Limb (tissue), 2 donors: Measurements from ENCODE around the gene CDH23.
A peak's percentile ranks its signal among the peaks of the same experiment; 100 is the strongest.

Experiments used
- DNase-seq, 2 donors: peaks; one replicate each; pipeline ENCODE4 v3.0.0-alpha.2; 2016; ENCODE audit errors: extremely low spot score in 2 of 2

CDH23 gene

DNA sequence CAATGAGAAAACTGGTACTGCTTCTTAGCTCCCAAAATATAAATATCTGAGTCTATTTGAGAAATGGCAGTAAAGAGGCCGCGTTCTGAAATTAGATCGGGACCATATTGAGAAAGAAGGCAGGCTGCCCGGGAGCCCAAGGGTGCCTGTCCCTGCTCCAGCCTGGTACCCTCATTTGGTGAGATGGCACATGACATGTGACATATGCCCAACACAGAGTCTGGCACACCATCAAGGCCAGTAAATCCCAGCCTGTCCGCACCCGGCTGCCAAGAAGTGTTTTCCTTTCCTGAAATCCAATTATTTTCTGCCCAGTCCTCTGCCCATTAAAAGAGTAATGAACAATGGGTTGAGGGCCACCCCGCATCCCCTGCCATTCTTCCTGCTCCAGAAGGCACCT is 66.4 kb downstream of the CDH23 start:
- no peak for DNase-seq

DNA sequence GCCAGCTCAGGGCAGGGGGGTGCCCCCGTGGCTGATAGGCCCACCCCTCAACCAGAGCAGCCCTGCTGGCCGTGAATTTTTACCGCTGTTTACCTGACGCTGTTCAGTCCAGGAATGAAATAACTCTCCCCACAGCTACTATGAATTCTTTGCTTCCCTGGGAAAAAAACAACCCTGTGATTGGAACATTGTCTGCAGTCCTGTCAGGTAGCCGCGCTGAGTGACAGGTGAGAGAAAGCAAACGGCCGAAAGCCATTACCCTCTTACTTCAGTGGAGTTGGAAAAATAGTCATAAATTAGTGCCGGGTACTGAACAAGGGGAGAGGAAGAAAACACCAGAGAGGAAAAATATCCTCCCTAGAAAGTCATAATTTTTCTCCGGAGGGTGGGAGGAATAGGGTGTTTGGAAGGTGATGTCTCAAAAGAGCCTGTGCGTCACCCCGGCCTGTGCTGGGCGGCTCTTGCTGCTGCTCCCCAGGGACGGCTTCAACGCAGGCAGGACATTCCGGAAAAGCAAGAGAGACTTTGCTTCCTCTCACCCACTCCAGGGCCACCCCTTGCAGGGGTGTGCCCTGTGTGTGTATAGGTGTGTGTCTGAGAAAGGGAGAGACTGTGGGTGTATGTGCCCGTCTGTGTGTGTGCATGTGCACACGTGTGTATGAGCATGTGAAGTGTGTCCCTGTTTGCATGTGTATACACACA is 69.0 kb downstream of the CDH23 start:
- no peak for DNase-seq

DNA sequence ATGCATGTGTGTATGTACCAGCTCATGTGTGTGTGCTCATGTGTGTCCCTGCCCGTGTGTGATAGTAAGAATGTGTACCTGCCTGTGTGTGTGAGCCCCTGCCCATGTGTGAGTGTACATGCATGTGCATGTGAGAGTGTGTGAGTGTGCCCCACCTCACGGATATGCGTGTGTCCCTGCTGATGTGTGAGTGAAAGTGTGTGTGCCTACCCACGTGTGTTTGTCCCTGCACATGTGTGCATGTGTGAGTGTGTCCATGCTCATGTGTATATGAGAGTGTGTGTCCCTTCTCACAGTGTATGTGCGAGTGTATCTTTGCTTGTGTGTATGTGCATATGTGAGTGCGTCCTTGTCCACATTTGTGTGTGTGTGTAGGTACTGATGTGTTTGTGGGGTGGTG is 69.6 kb downstream of the CDH23 start:
- no peak for DNase-seq

DNA sequence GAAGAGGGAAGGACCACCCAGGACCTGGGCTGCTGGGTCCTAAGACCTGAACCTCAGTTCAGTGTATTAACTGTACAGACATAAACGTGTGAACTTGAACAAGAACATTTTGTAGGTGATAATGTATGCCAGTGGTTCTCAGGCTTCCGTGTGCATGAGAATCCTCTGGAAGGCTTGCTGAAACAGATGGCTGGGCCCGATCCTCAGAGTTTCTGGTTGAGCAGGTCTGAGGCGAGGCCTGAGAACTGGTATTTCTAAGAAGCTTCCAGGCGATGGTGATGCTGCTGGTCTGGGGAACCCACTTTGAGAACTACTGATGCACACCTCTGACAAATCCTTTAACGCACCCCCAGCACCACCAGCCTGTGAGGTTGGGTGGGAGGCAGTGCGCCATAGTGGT is 70.4 kb downstream of the CDH23 start:
- no peak for DNase-seq

DNA sequence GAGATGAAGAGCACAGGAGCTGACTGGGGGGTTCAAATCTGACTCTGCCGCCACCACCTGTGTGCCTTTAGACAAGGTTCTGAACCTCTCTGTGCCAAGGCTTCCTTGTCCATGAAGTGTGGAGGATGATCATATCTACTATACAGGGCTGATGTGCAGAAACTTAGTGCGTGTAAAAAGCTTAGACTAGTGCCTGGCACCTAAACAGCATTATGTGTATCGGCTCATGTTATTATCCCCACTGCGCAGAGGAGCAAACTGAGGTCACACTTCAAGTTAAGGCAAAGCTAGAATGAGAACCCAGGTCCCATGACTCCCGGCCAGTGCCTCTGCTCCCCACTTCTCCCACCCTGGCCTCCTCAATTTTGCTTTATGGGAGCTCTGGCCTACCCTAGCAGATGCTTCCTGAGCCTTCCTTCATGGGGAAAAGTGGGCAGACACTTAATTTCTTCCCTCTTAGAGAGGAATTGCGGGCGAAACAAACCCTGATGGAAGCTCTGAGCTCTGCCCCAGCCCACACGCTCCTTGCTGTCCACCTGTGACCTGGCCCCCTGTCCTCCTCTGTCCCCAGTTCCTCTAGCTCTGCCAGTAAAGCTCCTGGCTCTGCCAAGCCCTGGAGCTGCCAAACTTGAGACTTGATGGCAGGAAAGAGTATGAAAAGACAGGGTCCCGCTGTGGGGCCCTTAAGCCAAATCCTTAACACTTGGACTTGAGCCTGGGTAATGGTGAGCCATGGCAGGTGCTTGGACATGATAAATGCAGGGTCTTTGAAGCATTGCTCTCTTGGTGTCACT is 71.0 kb downstream of the CDH23 start:
- DNase-seq, result no peak

DNA sequence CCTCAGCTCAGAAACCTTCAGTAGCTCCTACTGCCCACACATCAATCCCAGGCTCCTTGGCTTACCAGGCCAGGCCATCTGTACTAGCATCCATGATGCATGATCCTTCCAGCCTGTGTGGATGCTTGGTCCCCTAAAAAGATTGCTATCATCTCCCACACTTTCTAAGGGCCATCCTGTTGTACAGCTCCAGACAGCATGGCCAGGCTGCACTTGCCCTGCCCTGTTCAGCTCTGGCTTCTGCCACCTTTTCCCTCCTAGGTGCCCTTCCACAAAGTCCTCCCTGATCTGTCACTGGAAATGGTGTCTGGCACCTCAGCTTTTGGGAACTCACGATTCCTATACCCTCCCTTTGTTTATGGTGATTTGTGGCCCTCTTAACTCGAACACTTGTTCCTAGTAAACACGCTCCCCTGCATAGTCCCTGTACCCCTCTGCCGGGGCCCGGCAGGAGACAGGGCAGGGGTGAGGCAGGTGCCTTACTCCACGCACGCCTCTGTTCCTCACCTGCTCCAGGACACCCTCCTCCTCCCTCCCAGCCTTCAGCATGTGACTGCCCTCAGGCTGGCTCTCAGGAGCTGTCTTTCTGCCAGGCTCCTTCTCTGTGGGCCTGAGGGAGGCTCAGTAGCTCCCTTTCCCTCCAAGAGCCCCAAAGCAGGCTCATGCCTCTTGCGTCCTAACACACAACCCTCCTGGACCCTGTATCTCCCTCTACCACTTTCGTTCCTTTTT is 71.8 kb downstream of the CDH23 start:
- DNase-seq, result no peak

DNA sequence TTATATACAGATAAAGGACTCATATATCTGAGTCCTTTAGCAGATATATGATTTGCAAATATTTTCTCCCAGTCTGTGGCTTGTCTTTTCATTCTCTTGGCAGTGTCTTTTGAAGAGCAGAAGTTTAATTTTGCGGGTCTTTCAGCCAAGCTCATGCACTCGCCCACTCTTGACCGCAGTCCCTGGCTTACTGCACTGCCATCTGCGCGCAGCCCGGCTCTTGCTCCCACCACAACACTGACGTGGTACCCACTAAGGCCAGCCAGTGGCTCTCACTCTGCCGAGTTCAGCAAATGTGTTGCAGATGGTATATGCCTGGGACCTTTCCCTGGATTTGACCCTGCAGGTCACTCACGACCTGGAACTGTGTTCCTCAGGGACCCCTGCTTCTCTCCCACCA is 74.3 kb downstream of the CDH23 start:
- no peak for DNase-seq

DNA sequence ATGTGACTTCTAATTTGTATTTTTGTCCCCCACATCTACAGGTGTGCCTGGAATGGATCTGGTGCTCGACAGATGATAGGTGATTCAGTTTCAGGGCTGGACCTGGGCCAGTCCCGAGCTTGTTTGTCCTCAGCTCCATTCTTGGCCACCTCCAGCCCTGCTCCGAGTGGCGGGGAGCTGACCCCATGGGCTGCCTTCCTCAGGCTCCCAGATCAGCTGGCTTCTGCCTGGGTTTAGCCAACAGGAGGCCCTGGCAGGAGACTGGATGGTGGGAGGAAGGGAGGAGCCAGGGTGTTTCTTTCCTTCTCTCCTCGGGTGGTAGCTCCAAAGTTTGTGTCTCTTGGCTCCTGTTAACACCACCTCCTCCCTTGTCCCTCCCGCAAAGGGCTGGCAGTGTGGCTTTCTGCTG is 75.2 kb downstream of the CDH23 start:
- DNase-seq, result no peak

DNA sequence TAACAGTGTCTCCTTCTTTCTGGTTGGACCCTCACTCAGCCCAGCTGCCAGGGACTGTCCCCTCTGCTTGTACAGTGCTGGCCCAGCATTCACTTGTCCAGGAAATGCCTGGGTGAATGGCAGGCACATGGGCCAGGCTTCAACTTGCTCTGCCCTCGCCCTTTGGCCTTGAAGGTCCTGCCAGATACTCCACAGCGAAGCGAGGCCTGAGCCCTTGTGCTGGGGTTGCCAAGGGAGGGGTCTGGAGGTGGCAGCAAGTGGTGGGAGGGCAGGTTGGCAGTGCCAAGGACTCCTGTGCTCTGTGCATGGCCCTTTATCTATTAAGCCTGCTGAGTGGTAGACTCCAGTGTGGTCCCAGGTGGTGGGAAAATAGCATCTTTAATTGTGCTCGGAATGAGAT is 75.7 kb downstream of the CDH23 start:
- no peak for DNase-seq

DNA sequence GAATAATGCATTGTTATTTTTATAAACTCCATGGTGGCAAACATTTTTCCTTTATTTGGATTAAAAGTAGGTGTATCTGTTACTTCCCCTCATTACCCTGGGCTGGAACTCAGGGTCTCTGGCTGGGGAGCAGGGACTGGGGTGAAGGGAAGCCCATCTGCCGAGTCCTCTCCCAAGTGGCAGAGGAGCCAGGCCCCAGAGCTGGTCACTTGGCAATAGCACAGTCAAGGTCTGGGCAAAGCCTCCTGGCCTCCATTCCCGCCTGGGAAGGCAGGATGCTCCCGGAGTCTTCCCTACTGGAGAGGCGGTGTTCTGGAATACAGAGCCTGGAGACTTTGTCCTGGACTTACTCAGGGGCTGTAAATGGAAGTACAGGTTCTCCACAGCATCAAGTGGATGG is 76.2 kb downstream of the CDH23 start:
- no peak for DNase-seq

DNA sequence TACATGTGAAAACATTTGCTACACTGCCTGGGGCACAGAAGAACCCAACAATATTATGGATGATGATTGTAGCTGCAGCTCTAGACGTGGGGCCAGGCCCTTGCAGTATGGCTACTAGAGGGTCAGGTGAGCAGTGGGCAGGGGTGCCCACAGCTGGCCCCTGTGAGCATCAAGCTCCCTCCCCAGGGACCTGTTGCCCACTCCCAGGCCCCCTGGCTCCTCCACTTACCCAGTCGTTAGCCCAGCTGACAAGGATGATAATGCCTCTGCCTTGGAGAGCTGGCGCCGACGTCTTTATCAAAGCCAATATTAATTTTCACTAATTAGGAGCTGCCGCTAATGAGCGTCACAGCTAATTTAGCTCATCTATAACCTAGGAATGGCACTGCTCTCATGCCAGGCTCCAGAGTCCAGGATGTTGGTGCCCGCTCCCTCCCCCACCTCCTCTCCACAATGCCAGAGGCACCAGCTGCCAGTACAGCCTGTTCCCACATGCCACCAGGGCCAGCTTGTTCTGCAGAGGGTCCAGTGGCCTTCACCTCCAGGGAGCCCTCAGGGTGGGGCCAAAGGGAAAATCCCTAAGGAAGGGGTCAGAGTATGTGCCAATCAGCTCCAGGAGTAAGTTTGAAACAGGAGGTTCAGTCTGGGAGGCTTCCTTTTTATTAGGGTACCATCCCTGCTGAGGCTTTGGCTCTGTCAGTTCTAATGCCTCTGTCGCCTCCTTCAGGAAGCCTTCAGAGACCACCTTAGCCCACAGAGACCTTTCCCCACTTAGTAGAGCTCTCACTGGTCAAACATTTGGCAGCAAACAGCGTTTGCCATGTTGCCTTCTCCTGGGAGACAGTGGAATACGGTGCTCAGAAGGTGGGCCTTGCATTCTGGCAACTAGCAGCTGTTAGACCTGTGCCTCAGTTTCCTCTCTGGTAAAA is 77.2 kb downstream of the CDH23 start:
- DNase-seq, result no peak

DNA sequence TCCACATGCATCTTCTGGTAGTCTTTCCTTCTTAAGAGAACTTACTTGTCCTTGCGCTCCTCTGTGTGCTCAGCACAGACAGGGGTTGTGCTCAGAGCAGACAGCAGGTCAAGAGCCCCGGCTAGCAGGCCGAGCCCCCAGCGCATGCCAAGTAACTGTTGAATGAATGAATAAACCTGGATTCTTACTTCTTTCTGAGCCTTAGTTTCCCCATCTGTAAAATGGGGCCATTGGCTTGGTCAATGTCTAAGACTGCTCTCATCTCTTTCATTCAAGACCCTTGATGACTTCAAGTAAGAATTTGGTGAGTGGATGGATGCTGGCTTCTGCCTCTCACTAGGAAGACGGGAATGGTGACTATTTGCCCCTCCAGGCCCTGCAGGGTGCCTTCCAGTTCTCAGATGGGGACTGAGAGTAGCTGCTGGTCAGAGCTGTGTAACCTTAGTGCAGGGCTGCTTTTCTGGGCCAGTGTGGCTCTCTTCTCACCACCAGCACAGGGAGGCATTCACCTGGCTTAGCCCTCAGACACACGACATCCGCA is 78.1 kb downstream of the CDH23 start:
- no peak for DNase-seq

DNA sequence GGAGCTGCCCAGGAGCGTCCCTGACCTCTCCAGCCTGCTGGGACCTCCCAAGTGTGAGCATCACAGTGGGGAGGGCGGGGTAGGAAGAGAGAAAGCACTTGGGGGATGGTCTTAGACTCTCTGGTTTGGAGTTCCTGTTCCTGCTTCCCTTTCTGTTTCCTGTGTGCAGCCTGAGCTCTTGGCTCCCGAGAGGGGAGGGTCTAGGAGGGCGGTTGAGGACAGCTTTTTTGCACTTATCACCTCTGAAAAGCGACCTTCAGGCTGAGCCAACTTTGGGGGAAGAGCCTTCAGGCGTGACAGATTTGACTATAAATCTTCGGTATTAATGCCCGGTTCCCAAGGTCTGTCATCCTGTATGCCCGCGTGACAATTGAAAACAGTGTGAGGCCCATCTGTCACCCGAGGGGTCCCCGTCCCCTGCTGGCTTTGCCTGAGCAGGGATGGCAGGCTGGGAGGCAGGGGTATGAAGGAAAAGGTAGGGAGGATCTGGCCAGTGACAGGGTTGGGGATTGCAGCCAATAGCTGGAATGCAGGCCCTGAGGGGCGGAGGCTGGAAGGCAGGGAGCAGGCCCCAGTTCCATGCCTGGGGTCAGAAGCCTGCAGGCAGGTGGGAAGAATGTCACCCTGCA is 78.6 kb downstream of the CDH23 start:
- no peak for DNase-seq

DNA sequence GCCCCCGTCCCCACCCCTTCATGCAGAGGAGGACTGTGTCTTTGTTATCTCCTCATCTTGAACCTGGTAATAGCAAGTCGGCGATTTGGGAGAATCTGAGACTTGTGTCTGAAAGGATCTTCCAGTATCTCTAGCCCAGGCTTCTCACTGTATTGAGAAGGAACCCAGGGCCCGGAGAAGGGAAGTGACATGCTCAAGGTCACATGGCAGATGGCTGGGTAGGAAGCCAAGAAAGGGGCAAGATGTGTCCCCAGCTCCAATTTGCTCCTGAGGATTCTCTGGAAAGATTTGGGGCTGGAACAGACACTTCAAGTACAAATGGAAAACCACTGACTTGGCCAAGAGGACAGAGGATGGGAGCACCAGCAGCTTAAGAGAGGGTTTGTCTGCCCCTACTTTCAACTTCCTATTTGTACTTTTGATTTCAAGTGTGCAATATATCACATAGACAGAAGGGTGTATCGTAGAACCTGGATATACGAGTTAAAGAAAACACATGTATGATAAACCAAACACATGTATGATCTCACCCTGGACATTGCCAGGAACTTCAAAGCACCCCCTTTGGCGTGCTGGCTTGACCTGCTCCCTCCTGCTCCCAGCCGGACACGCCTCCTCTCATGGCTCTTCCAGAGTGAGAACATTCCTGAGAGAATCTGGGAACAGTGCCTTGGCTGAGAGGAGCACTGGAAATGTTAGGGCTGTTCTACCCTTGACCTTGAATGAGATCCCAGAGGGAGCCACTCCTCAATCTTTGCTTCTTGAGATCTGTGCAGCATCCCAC is 79.7 kb downstream of the CDH23 start:
- DNase-seq, result peak in 1 of 2 donors; percentile 56

DNA sequence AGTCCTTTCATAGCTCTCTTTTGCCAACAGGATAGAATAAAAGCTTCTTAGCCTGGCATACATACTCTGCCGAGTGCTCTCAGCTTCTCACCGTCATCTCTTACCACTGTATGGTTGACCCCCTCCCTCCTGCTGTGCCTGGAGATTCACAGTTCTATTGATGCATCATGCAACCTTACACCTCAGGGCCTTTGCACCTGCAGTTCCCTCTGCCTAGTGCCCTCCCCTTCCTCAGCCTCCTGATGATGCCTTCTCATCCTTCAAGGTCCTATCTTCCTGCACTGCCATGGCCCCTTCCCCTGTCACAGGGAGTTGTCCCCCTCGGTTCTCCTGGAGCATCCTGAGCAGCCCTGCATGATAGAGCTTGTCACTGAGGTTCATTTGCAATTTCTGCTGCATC is 81.5 kb downstream of the CDH23 start:
- DNase-seq, result no peak

DNA sequence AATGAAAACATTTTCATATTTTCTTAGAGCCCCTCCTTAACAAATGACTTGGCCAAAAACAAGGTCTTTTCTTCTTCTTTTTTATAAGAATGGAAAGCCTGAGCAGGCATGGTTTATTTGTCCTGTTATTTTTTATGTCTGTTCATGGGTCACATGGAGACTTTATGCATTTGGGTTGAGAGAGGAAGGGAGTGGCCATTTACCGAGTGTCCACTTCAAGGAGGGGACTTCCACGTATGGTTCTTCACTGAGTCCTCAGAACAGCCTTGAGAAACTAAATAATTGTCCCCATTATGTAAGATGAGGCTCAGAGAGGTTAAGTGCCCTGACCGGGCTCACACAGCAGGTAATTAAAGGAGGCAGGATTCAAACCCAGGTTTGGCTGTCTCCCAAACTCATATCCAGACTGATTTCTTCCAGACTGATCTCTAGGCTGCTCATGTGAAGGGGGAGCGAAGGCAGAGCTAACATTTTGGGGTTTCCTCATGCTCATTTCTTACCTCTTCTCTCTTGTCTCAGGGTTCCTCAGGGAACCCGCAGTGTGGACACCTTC is 82.2 kb downstream of the CDH23 start:
- no peak for DNase-seq

DNA sequence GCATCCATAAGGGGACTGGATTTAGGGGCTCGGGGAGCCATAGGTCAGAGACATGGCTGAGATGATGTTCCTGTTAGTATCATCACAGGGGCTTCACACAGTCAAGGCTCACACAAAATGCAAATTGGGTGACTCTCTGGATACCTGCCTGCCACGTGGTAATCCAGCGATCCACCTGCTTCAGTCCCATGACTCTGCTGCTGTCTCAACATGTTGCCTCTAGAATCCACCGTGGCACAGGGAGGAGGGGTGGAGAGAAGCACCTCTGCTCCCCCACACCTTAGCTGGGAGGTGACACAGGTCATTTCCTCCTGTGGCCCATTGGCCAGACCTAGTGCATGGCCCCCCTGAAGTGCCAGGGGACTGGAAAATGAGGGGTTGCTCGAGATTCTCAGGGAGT is 83.1 kb downstream of the CDH23 start:
- DNase-seq, result no peak

DNA sequence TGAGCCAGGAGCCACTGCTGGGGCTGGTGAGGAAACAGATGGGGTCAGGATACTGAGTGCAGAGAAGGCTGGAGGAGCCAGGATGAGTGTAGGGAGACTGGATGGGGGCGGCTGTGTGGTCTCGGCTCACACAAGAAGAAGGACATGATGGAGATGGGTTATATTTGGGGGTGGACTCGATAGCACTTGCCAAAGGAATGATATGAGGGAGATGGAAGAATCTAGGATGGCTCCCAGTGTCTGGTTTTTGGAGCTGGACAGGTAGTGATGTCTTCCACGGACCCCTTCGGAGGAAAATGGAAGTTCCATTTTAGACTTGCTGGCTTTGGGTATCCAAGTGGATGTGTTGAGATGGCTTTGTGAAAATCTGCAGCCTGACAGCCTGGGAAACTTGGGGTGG is 83.9 kb downstream of the CDH23 start:
- no peak for DNase-seq

DNA sequence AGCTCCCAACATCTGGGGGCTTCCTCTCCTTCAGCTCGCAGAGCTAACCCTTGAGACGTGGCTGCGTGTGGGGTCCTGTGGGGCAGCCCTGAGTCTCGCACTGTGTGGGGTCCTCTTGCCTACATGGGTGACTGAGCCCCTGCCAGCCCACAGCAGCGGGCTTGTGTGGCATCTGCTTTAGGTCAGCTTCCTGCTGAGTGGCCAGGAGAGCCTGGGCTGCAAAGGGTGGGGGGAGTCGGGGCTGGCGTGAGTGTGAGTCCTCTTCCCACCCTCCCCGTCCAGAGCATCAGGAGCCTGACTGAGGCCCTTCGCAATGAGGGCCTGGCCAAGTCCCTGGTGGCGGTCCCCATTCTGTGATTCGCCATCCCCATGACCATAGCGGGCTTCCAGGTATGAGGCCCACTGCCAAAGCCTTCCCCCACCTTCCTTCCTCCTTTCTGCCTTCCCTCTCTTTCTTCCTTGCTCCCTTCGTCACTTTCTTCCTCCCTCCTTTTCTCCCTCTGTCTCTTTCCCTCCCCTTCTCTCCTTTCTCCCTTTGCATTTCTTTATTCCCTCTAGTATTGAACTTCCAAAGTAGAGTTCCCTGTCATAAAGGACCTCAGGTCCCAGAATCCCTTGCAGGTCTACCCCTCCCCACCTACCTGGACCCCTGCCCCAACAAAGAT is 85.2 kb downstream of the CDH23 start:
- no peak for DNase-seq
